HG03175 (cell line): ENCODE results near the gene ROR1.

Source experiments
- ATAC-seq: cut with Tn5 transposase; IDR thresholded peaks from one replicate; pipeline ENCODE4 v1.9.1; 2021; ENCODE audit warnings: mild to moderate bottlenecking, moderate library complexity; ENCODE audit not compliant: unreplicated experiment

Gene ROR1

DNA sequence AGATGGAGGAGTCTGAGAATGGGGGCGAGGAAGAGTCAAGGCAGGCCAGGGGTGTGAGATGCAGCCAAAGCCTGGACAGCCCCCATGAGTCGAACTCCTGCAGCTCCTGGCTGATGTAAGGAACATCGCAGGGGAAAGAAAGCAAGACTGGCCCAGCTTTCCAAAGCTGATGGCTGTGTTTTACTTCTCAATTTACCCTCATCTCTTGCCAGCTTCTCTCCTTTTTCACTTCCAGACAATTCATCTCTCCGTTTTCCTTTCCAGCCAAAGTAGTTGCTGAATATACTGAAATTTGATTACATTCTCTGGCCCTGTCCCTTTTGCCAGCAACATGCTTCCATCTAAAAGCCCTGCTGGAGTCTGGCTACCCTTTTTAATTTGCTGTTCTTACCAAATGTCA, 389.6 kb downstream of the ROR1 start:
- ATAC-seq = no peak

DNA sequence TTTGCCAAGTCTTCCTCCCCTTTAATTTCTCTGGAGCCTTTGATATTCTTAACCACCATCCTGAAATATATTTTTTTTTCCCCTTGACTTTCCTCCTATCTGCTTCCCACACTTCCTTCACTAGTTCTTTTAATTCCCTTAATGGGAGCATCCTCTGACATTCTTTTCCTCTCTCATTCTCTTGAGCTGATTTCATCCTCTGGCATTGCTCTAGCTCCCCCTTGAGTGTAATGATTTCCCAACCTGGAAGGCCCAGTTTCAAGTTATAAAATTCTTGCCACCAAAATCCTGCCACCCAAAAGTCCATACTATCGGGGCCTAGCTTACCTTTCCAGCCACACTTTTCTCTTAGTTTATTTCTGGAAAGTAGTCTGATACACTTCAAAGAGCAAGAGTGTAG, 390.2 kb downstream of the ROR1 start:
- ATAC-seq = no peak

DNA sequence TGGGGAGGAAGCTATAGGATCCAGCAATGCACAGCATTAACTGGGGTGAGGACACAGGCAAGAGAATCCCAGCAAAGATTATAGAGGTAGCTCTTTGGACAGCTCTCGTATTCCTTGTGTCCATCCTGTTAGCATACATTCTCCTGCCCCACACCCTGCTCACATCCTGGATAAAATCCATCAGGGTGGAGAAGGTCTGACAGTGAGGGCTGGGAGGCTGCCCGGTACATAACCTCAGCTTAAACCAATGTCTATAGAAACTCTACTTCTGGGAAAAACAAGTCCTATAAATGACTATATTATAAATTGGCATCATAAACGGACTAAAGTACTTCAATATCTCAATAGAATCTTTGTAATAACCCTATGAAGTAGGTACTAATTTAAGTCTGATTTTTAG, 392.8 kb downstream of the ROR1 start:
- ATAC-seq = no peak

DNA sequence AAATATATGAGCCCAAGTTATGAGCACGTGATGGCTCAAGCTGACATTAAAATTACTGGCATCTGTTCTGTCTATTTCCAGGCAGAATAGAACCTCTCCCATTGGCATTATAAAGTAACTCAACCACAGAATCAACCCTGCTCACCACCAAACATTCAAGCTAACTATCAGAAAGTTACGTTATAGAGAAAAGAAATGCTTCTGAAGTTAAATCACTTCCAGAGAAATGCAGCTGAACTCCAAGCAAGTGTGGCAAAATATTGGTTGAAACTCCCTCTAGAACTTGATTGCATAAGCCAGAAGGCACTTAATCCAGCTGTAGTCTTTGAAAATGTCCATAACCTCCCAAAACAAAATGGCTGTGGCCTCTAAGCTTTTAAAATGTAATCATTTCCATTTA, 393.4 kb downstream of the ROR1 start:
- no peak for ATAC-seq

- no peak for ATAC-seq
These were observed 397.4 kb downstream of the ROR1 start for GRCh38 chr1:64171246-64171645.

DNA sequence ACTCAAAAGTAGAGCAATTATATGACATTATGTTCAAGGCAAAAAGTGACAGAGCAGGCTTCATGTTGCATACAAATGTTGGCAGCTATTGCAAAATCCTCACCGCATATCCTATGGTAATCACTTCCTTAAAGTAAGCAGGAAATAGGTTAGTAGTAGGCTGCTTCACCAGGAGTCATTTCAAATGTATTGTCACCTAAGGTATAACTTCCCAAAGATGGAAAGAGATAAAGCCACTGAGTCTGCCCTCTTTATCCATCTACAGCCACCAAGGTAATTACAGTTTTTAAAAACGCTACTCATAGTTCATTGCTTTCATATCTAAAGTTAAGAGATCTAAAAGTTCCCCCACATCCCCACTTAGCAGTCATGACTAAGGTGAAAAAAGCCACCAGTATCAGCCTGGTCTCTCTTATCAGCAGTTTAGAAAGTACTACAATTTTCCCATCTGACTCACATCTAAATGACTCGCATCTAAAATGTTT, 398.0 kb downstream of the ROR1 start:
- peak; percentile 75 for ATAC-seq

- peak; percentile 46 for ATAC-seq
These were observed 398.7 kb downstream of the ROR1 start for GRCh38 chr1:64172458-64172983.

GRCh38 chr1:64173336-64173940, 399.6 kb downstream of the ROR1 start:
- ATAC-seq = no peak

GRCh38 chr1:64175639-64176038, 401.8 kb downstream of the ROR1 start:
- no peak for ATAC-seq

- ATAC-seq = no peak
These were observed 402.8 kb downstream of the ROR1 start for GRCh38 chr1:64176659-64177058.

DNA sequence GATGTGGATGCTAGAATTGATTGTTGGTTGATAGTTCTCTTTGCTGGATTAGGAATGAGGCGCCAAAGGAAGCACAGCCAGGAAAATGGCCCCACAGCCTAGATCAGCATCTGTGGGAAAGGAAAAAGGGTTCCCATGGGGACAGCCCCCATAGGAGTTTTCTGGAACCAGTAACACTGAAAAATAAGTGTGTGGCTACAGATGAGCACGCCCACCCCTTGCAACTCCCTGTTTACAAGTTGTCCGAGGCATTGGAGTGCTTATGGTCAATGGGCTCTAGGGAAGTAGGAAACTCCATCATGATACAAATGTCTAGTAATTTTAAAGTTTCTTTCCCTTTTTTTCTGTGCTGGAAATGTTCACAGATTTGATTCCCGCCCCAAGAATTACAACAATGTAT, 405.8 kb downstream of the ROR1 start:
- no peak for ATAC-seq

- no peak for ATAC-seq
These were observed 408.4 kb downstream of the ROR1 start for GRCh38 chr1:64182207-64182606.

DNA sequence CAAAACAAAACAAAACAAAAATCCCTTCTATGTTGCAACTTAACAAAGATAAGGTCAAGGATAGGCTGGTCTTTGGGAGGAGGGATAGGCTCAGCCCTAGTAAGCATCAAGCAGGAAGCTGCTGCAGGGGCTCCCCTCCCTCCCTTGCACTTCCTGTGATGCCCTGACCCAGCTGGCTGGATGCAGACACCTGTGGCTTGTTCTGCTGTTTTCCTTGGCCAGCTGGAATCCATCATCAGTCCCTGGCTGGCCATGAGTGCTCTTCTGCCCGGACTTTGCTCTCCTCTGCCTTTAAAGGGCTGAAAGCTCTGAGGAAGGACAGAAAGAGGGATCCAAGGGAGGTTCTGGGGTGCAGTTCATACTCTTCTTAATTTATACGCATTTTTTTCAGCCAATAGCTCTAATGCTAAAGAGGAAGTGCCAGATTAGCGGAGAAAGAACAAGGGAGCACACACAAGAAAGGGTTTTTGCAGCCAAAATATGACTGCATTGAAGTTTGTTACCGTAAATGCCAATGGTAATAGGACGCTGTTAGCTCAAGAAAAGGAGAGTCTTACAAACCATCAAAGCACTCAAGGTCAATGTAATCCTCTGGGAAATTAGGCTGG, 409.7 kb downstream of the ROR1 start:
- no peak for ATAC-seq

DNA sequence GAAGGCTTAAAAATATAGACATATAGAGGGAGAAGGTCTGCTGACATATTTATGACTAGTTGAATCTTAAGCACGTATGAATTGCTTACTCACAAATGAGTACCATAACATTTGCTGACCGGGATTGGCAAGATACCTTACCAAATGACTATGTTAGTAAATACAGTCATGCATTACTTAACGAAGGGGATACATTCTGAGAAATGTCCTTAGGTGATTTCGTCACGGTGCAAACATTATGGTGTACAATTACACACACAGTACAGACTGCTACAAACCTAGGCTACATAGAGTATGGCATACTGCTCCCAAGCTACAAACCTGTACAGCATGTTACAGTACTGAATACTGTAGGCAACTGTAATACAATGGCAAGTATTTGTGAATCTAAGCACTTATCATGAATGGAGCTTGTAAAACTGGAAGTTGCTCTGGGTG, 410.2 kb downstream of the ROR1 start:
- ATAC-seq = no peak

- ATAC-seq = no peak
These were observed 412.5 kb downstream of the ROR1 start for GRCh38 chr1:64186138-64186897.

DNA sequence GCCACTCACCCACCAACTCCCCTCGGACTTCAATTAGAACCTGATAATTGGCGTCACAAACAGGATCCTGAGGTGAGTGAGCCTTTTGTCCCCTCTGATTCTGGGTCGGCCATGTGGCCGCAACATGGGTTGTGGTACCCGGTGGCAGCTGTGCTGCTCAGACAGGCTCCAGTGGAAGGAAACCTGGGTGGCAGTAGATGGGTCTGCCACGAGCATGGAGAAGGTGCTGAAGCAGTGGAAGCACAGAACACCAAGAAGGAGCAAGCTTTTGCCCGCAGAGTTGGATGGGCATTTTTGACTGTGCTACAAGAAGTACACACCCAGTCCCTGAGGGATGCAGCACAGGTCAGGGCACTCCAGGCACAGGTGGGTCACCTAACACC, 413.1 kb downstream of the ROR1 start:
- no peak for ATAC-seq

GRCh38 chr1:64187646-64188045, 413.8 kb downstream of the ROR1 start:
- ATAC-seq = no peak

- ATAC-seq = no peak
These were observed 418.5 kb downstream of the ROR1 start for GRCh38 chr1:64192290-64192689.

DNA sequence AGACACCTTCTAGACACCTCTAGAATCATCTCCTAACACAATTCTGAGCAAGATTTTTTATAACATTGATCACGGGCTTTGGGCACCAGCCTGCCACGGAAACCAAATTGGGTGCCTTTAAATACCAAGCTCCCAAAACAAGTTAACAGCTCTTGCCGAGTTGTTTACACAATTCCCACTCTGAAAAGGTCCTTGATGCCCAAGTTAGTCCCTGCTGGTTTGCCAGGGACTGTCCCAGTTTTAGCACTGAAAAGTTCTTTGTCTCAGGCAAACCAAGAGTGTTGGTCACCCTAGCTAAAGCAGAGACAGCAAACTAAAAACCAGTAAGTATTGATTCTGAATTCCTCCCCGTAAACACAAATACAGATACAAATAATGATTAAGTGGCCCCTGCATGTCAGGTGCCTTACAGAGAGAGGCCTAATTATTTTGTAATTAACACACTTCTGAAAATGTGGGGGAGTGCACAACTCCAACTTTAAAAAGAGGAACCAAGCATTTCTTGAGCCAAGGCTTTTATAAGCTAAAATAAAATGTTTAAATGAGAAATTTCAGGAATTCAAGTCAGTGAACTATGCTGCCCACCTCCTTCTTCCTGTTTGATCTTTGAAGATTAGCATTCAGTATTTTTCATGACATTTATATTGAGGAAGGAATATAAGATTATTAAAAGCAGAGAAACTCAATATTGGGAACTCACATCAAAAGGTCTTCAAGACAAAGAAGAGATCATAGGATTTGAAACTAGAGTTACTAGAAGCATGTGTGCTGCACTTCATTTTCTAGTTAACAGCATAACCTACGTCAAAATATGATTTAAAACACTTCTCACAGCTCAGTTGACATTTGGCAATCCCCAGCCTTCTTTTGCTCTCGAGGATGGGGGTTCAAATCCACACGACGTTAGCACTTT, 420.6 kb downstream of the ROR1 start:
- ATAC-seq = no peak

GRCh38 chr1:64195081-64195395, 421.2 kb downstream of the ROR1 start:
- no peak for ATAC-seq
